ENCODE measurements around the gene SMOC2.

SMOC2 gene

DNA sequence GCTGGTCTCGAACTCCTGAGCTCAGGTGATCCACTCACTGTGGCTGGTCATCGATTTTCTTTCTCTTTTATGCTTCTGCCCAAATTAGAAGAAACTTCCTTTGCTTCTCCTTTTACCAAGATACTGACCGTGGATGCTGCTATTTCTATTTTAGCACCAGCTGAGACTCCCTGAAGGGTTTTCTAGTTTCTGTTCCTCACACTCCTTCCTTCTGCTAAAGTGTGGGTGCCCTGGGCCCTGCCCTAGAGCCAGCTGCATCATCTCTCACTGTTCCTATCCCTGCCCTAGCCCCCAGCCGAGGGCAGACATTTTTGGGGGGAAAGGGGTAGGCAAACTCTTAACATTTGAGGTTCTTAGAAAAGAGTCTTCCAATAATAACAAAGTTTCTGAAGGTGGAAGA is 6.3 kb downstream of the SMOC2 start:
- no peak for FAIRE-seq

DNA sequence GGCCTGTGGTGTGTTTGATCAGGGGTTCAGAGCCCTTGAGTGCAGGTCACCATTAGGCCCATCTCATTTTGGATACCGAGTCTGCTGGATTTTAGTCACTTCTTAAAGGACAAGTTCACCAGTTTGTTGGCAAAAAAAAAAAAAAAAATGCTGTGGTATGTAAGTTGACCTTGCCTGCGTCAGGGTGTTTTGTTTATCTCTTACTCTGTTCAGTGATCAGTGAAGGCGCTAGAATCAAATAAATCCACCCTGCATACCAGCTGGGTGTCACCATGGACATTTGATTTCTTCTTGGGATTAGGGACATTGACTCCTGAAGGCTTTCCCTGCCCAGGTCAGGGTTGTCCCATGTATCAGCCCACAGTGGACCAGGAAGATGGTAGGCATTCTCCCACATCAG is 6.7 kb downstream of the SMOC2 start:
- FAIRE-seq = no peak

DNA sequence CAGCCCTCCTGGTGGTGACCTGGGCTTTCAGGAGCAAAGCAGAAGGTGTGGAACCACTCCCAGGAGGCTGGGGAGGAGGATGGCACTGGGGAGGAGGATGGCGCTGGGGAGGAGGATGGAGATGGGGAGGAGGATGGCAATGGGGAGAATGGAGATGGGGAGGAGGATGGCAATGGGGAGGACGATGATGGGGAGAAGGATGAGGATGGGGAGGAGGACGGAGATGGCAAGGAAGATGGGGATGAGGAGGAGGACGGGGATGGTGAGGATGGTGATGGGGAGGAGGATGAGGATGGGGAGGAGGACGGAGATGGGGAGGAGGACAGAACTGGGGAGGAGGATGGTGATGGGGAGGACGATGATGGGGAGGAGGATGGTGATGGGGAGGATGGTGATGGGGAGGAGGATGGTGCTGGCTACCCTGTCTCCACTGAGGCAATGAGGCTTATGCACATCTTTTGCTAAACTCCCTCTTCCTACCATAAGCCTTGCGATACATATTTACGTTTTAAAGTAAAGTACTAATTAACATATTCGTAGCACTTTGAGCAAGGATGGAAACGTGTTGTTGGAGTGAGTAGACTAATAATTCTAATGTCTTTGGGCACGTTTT is 7.4 kb downstream of the SMOC2 start:
- FAIRE-seq = no peak

DNA sequence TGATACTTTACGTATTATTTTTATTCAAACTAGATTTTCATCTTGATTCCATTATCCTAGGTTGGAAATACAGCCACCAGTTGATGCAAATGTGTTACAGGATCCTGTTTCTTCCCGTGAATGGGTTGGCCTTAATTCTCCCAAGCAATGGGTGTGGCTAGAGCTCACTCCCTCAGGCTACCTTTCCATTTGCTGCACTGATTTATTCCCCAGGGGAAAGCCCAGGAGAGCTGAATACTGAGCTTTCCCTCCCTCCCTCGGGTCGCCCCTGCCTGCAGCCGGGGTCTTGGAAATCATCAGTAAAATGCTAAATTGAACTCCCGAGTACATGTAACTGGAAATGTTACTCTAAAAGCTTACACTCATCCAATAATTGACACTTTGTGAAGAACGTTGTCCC is 9.9 kb downstream of the SMOC2 start:
- FAIRE-seq = no peak

DNA sequence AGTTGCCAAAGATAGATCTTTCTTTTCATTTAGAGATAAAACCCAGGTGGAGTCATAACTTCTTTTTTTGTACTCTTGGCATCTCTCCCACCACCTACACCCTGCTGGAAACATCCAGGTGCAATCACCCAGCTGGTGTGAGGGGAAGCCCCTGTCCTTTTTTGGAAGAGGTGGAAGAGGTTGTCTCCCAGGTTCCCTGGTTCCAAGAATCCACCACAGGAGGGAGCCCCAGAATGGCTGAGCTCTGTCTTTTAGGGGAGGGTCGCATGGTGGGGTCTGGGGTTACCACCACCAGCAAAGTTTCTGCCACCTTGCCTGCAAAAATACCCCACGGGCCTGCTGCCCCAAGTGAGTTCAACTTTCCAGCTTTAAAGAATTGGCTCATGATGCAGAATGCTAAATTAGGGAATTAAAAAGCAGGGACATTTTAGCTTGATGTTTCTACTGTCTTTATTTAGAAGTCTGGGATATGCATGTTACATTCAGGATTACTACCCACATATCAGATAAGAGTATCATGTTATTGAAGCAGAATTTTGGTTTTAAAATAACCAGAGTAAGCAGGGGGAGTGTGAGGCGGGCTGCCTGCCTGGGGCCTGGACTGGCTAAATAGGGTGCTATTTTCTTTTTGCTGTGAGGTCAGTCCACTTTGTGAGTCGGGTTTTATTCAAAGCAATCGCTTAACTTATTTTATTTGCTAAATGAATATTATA is 11.0 kb downstream of the SMOC2 start:
- no peak for FAIRE-seq

DNA sequence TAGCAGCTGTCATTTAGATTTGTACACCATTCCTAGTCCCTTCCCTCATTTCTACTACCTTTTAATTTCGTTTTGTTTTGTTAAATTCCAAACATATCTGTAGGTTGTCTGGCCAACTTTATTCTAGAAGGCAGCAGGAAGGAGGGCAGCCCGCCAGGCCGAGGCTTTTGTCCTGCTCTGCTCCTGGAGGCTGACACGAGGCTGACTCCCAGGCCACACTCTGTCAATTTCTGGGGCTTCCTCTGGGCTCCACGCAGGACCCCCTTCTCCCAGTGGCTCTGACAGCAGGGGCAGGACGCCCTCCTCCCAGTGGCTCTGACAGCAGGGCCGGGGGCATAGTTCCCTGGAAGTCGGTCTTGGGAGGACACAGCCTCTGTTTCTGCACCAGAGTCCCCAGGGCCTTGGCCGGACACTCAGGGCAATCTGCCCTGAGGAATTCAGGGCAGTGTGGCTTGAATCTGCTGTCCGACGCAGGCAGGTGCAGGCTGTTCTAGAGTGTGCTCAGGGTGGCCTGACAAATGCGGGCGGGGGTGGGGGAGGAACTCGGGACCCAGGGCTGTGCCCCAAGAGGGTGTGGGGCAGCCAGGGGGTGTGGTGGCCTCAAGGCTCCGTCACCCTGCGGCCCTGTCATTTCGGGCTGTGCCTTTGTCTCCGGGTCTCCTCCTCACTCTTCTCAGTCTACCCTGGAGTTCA is 11.8 kb downstream of the SMOC2 start:
- FAIRE-seq = no peak

DNA sequence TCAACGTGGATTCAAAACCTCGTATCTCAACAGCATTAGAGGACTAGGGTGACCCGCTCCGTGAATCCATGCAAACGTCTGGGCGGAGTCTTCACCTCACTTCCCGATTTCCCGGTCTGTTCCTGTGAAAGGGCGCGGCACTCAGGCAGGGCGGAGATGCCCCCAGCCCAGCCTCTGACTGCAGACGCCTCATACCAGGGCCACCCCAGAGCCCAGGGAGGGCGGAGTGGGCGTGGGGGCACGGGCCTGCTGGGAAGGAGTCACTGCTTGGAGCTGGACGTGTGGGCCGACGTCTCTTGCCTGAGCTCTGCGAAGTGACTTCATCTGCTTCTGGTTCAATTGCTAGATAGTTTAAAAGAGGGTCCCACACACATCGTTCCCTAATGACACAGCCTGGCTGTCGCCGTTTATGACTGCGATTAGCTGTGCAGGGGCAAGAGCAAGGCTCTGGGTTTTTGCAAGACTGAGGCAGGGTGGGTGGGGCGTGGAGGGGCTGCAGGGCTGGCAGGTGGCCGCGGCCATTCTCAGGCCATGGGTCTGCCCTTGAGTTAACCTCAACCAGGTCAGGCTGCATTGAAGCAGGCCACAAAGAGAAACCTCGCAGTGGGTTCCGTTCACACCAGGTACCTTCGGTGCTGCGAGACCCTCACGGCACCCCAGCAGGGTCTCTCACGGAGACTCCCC is 15.0 kb downstream of the SMOC2 start:
- FAIRE-seq = no peak

DNA sequence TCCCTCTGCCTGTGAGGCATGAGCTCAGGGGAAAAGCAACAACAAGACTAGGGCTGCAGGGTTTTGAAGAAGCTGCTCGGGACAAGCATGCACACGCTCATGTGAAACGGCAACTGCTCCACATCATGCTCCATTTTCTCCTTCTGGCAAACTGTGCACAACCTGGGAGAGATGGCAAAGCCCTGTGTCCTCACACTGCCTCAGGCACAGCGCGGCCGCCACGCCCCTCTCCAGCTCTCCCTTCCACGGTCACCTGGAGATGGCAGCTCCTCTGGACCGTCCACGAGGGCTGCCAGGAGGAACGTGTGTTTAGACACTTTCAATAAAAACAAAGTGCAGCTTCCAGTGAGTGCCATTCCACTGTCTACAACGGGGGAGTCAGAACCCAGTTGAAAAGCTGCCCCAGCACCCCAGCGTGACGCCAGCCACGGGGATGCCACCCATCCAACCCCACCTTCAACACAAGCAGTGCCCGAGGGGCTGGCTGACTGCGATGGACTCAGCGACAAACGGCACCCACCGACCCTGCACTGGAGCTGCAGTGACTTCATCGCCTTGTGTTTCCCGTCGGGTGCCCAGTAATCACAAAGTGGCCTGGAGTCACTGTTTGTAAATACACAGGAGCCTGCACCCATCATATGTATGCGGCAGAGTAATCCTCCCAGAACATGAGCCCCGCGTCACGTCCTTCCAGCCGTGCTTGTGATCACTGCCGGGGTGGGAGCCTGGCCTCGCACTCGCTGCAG is 16.1 kb downstream of the SMOC2 start:
- FAIRE-seq = no peak

DNA sequence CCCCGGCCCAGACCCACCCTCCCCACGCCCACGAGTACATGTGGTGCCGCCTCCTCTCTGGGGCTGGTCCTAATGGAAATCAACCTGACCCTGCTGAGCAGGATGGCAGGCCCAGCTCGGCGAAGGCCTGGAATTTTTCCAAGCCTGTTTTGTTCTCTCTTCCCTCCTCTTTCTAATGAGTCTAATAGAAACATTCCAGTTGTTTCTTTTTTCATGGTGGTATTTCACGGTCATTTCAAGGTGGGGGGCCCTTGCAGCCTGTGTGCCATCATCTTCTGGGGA is 16.6 kb downstream of the SMOC2 start:
- FAIRE-seq = no peak

DNA sequence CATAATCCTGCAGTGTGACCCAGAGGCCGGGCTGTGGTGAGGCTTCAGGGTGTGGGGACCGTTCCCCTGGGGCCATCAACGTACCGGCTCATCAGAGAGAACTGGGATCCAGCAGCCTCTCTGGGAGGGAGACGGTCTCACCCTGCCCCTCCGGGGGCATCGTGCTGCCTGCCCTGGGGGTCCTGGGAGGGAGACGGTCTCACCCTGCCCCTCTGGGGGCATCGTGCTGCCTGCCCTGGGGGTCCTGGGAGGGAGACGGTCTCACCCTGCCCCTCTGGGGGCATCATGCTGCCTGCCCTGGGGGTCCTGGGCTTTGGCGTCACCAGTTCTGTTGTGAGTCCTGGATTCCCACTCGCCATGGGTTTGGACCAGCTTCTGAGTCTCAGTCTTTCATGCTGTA is 17.1 kb downstream of the SMOC2 start:
- no peak for FAIRE-seq

DNA sequence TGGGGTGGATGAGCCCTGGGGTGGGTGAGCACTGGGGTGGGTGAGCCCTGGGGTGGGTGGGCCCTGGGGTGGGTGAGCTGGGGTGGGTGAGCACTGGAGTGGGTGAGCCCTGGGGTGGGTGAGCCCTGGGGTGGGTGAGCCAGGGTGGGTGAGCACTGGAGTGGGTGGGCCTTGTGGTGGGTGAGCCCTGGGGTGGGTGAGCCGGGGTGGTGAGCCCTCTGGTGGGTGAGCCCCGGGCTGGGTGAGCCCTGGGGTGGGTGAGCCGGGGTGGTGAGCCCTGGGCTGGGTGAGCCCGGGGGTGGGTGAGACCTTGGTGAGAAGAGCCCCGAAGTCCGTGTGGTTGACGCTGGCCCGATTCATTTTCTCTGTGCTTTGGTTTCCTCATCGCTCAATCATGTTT is 18.6 kb downstream of the SMOC2 start:
- no peak for FAIRE-seq

DNA sequence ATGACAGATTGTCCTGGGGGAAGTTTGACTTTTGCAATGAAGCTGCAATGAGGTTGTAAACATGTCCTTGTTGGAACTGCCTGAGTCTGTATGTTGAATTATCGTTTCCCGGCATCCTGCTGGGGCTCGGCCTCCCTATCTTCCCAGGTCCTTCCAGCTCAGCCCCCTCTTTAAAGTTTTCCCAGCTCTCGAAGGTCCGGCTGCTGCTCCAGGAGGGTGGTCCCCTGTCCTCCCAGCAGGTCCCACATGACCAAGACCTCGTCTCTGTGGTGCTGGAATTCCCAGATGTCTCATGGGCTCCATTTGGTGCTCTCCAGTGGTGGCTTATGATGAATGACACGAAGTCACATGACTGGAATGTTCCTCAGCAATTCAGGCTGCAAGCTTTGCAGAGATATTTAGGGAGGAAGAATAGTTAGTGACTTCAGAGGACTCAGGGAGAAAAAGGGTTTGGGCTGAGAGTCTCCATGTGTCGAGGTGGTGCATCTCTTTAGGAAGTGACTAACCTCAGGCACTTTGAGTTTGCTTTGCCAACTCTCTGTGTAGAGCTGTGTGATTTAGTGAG is 21.4 kb downstream of the SMOC2 start:
- no peak for FAIRE-seq

DNA sequence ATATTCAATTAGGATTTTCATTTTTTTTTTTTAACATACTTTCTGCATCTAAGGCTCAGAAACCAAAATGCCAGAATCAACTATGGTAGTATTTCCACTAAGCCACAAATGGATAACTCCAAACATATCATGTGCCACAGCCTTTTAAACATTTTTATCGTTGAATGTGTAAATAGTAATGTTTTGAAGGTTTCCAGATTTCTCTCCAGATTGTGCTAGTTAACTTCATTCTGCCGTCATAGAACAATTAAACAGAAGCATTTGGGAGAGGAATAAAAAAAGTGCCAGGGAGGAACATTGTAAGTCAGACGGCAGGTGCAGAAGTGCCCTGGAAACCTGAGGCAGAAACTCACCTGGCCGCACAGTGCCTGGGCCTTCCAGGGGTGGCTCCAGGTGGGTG is 23.6 kb downstream of the SMOC2 start:
- no peak for FAIRE-seq

DNA sequence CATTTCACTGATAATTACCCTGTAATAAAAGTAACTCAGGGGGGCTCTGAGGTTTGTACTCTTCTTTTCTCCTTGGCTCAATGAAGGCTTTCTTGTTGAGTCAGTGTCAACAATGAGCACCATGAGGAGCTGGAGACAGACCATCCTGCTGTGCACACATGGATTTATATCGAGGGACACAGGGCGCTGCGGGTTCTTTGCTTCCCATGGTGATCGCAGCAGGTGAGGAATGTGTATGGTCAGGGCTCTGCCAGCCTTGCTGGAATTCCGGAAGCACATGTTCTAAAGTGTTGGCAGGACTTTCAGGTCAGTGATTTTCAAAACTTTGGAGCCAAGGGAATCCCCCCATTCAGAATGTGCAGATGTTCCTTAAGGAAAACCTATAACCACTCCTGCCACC is 27.1 kb downstream of the SMOC2 start:
- no peak for FAIRE-seq

DNA sequence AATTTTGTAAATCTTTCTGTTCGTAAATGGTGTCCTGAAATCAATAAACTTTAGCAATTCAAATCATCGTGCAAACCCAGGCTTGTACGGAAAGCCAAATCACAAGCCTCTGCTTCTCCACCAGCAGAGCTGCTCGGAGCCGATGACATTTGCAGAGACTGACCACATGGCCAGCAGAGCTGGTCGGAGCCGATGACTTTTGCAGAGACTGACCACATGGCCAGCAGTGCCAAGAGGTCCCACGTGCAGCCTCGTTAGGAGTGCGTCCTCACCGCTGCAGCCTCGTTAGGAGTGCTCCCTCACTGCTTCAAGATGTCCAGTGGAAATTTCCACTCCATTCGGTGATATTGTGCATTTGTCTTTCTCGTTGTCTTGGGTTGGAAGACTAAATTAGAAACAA is 28.5 kb downstream of the SMOC2 start:
- FAIRE-seq = no peak

DNA sequence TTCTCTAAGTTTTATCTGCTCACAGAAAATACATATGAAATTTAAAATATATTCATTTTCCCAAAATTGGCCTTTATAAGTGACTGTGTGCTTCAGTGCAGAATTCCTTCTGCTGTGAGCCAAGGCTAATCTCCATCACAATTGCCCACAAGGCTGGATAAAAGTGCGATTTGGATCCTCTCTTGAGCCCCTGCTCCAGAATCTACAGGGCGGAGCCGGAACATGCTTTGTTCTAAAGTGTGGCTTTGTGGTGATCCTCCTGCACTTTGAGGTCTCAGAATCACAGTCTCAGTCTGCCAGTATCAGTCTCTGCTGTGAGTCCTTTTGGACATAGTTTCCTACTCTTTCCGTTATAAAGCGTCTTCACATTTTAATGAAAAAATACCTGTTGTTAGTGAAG is 28.9 kb downstream of the SMOC2 start:
- no peak for FAIRE-seq

DNA sequence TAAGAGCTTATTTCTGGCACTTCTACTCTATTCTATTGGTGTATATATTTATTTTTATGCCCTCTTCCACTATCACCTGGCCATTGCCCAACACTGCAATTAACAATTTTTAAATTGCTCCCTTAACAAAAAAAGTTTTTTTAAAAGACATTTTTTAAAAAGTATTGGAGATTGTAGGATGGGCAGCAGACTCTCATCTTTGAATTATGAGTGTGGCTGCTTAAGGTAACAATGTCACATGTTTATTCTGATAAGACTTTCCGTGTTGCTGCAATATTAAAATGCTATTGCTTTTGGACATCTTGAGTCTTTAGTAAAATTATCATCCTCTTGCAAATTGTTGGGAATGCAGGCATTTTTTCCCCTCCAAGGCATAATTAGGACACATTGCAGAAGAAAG is 31.4 kb downstream of the SMOC2 start:
- no peak for FAIRE-seq

DNA sequence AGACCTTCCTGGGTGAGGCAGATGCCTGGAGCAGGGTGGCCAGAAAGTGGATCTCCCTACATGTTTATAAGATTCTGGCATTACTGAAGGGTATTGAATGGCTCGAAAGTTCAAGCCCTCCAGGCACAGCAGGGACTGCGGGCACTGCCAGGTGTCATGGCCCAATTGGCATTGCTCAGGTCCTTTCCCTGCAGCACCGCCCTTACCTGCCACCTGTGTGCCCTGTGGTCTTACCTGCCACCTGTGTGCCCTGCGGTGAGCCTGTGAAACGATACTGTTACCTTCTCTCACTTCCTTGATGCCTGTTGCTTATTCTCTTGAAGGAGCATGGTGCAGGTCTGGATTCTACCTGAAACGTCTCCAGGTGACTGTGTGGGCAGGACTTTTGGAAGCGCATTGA is 32.2 kb downstream of the SMOC2 start:
- FAIRE-seq = no peak

DNA sequence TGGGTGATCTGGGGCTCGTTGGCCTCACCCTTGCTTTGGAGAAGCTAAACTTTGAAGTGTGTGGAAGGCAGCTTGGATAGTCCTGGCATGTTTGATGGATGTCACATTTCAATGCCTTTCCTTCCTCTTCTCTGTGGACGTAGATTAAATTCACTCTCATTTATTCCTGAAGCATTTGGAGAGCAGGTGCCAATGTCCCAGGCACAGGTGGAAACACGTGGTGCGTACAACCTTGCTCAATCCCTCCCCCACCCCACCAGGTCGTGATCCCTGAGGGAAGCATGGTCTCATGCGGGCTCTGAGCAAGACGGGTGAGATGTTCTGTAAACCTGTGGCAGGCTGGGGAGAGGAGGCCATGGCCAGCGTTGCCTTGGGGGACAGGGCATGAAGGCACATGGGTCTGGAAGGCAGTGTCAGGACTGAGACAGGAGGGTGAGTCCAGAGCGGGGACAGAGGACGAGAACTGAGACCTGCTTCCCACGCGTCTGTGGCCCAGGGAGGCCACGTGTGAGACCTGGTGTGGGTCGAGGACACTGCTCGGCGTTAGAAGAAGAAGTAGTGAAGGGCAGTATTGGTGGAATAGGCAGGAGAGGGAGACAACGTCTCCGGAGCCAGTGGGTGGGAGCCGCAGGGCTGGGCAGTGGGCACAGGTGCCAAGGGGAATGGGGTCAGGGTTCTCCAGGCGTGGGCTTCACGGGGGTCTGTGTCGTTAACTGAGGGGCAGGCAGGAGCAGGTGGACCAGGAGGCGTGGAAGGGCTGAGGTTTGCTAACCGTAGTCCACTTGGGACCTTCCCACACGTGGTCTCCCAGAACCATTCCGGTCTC is 34.4 kb downstream of the SMOC2 start:
- FAIRE-seq = no peak

DNA sequence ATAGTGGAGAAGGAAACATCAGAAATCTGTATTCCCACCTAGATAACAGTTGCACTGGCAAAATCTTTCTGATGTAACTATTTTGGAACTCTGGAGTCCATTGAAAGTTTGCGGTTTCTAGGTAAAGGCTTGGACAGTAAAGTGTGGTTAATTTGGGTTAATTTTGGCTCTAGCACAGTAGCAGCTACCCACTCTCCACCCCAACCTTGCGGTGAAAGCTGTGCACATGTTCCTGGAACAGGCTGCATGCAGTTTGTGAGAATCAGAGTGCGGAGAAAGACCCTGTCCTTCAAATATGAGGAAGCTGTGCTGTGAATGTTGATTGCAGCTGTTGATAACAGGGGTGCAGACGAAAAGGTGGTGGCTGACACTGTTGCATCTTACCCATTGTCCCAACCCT is 38.4 kb downstream of the SMOC2 start:
- no peak for FAIRE-seq

DNA sequence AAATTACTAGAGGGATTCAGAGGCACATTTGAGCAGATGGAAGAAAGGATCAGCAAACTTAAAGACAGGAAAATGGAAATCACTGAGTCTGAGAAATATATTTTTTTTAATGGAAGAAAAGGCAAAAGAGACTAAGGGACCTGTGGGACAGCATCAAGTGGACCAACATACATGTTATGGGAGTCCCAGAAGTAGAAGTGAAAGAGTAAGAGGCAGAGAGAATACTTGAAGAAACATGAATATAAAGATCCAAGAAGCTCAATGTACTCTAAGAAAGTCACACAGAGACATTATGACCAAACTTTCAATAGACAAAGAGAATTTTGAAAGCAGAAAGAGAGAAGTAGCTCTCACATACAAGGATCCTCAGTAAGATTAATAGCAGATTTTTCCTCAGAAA is 39.5 kb downstream of the SMOC2 start:
- FAIRE-seq = no peak

DNA sequence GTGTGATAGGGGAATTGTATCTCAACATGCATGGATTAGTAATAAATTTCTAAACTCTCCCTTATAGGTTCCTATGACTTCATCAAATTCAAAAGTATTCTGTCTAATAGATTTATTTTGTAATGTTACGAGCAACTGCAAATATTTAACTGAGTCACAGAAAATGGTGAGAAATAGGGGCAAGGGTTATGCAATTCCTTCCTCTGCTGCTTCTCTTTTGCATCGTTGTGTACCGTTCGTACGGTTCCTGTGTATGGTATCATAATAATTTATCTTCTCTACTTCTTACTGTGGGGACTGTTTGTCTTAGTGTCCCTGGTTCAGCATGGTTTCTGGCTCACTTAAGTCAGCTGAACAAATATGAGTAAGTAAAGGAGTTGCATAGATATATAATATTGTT is 44.8 kb downstream of the SMOC2 start:
- FAIRE-seq = no peak
